ENCODE results near the gene MED8.

The MED8 gene

DNA sequence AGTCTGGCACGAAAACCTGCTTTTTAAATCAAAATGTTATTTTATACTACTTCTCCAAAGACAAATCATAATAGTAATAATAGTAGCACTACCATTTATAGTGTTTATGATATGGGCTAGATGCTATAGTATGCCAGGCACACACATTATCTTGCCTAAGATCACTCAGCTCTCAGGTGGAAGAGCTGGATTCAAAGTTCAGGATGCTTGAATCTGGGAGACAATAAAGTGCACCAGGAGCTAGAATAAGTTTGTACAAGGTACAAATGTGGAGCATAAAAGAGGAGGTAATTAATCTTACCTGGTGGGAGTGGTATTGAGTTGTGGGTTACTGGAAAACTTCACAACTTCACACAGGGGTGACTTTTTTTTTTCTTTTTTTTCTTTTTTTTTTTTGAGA is 11.8 kb downstream of the MED8 start:
- TF ChIP-seq, protein P1, sequence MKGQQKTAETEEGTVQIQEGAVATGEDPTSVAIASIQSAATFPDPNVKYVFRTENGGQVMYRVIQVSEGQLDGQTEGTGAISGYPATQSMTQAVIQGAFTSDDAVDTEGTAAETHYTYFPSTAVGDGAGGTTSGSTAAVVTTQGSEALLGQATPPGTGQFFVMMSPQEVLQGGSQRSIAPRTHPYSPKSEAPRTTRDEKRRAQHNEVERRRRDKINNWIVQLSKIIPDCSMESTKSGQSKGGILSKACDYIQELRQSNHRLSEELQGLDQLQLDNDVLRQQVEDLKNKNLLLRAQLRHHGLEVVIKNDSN (IDR thresholded peaks at IDR 0.05), result no peak
- no peak for TF ChIP-seq EGR1 (IDR thresholded peaks at IDR 0.05)
- TF ChIP-seq YY1 (IDR thresholded peaks at IDR 0.05; ENCODE audit: low read depth), result no peak
- TF ChIP-seq ZBTB7A (IDR thresholded peaks at IDR 0.05; ENCODE audit: low read depth), result no peak
- TF ChIP-seq TAF1 (IDR thresholded peaks at IDR 0.05; ENCODE audit: low read depth), result no peak
- no peak for TF ChIP-seq NFIC (IDR thresholded peaks at IDR 0.05)
- no peak for TF ChIP-seq TCF12 (IDR thresholded peaks at IDR 0.05; ENCODE audit: low read depth)
- TF ChIP-seq CREB1 (IDR thresholded peaks at IDR 0.05; ENCODE audit: low read depth), result no peak
- TF ChIP-seq, protein P2, sequence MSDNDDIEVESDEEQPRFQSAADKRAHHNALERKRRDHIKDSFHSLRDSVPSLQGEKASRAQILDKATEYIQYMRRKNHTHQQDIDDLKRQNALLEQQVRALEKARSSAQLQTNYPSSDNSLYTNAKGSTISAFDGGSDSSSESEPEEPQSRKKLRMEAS (IDR thresholded peaks at IDR 0.05), result no peak
- no peak for TF ChIP-seq EP300 (IDR thresholded peaks at IDR 0.05; ENCODE audit: borderline replicate concordance)
- TF ChIP-seq, protein P3, sequence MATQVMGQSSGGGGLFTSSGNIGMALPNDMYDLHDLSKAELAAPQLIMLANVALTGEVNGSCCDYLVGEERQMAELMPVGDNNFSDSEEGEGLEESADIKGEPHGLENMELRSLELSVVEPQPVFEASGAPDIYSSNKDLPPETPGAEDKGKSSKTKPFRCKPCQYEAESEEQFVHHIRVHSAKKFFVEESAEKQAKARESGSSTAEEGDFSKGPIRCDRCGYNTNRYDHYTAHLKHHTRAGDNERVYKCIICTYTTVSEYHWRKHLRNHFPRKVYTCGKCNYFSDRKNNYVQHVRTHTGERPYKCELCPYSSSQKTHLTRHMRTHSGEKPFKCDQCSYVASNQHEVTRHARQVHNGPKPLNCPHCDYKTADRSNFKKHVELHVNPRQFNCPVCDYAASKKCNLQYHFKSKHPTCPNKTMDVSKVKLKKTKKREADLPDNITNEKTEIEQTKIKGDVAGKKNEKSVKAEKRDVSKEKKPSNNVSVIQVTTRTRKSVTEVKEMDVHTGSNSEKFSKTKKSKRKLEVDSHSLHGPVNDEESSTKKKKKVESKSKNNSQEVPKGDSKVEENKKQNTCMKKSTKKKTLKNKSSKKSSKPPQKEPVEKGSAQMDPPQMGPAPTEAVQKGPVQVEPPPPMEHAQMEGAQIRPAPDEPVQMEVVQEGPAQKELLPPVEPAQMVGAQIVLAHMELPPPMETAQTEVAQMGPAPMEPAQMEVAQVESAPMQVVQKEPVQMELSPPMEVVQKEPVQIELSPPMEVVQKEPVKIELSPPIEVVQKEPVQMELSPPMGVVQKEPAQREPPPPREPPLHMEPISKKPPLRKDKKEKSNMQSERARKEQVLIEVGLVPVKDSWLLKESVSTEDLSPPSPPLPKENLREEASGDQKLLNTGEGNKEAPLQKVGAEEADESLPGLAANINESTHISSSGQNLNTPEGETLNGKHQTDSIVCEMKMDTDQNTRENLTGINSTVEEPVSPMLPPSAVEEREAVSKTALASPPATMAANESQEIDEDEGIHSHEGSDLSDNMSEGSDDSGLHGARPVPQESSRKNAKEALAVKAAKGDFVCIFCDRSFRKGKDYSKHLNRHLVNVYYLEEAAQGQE (IDR thresholded peaks at IDR 0.05; ENCODE audit: low read depth), result no peak
- no peak for TF ChIP-seq TEAD4 (IDR thresholded peaks at IDR 0.05)
- no peak for TF ChIP-seq FOXM1 (IDR thresholded peaks at IDR 0.05; ENCODE audit: borderline replicate concordance, low read depth)
- no peak for TF ChIP-seq CEBPB (IDR thresholded peaks at IDR 0.05)
- no peak for TF ChIP-seq RAD21 (IDR thresholded peaks at IDR 0.05; ENCODE audit: low read depth)

DNA sequence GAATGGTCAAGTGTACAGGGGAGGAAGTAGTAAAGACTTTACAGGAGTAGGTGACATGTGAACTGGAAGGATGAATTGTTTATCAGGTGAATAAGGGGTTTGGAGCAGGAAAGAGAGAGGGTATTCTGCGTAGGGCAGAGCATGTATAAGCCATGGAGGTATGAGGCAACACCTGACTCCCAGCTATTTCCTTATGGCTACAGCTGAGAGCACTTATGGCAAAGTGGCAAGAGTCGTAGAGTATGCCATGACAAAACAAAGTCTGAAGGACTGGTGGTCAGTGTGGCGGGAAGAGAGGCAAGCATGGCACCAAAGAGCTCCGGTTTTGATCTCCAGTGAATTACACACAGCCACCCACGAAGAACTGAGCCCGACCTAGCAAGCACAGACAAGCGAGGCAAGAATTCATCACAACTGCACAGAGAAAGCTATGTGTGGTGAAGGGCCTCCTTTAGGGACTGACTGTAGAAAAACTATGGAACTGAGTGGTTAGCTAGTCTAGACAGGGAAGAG is 12.8 kb downstream of the MED8 start:
- TF ChIP-seq TAF1 (IDR thresholded peaks at IDR 0.05; ENCODE audit: low read depth) (no peak), ZBTB7A (IDR thresholded peaks at IDR 0.05; ENCODE audit: low read depth) (no peak), CEBPB (IDR thresholded peaks at IDR 0.05) (no peak), FOXM1 (IDR thresholded peaks at IDR 0.05; ENCODE audit: borderline replicate concordance, low read depth) (no peak), EP300 (IDR thresholded peaks at IDR 0.05; ENCODE audit: borderline replicate concordance) (no peak)

DNA sequence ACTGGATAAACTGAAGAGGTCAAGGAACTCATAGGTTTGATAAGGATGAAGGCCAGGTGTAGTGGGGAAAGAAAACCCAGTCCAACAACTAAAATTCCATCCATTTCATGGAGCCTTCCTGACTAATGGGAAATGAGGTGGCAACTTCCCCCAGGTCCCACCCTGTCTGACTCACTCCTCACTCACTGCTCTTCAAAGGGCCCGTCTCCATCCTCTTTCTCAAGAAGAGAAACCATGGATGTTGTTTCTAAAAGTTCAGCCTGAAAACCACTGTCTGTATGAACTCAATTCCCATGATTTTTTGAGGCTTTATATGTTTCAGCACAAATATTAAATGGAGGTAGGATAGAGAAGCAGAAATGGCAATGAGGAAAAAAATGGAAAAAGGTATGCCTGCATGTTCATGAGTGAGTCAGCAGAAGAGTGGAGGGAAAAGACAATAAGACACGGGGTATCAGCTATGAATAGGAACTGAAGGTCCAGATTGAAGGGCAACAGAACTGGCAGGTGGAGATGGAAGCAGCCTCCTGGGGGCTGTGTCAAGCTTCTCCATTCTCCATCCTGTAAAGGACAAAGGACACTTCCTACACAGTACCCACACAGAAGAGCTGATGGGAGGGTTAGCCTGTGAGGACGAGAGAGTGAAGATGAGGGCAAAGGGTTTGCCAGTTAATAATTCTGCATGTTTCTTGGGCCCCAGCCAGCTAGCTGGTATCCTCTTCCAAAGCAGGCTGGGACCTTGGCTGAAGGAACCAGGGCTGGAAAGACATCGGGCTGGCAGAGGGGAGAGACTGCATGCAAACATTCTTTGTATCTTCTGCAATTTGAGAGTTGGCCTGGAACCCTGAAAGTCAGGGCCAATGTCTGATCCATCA is 16.3 kb downstream of the MED8 start:
- TF ChIP-seq ZBTB7A (IDR thresholded peaks at IDR 0.05; ENCODE audit: low read depth), result no peak
- TF ChIP-seq RAD21 (IDR thresholded peaks at IDR 0.05; ENCODE audit: low read depth), result no peak
- no peak for TF ChIP-seq YY1 (IDR thresholded peaks at IDR 0.05; ENCODE audit: low read depth)
- TF ChIP-seq FOXM1 (IDR thresholded peaks at IDR 0.05; ENCODE audit: borderline replicate concordance, low read depth), result no peak
- TF ChIP-seq CREB1 (IDR thresholded peaks at IDR 0.05; ENCODE audit: low read depth), result no peak
- TF ChIP-seq CEBPB (IDR thresholded peaks at IDR 0.05), result no peak
- TF ChIP-seq, protein P1 (IDR thresholded peaks at IDR 0.05), result no peak
- no peak for TF ChIP-seq EP300 (IDR thresholded peaks at IDR 0.05; ENCODE audit: borderline replicate concordance)
- no peak for TF ChIP-seq TAF1 (IDR thresholded peaks at IDR 0.05; ENCODE audit: low read depth)
- TF ChIP-seq, protein P3 (IDR thresholded peaks at IDR 0.05; ENCODE audit: low read depth), result no peak
- TF ChIP-seq, protein P2 (IDR thresholded peaks at IDR 0.05), result no peak
- TF ChIP-seq TEAD4 (IDR thresholded peaks at IDR 0.05), result no peak
- no peak for TF ChIP-seq EGR1 (IDR thresholded peaks at IDR 0.05)
- TF ChIP-seq NFIC (IDR thresholded peaks at IDR 0.05), result no peak
- TF ChIP-seq TCF12 (IDR thresholded peaks at IDR 0.05; ENCODE audit: low read depth), result no peak

DNA sequence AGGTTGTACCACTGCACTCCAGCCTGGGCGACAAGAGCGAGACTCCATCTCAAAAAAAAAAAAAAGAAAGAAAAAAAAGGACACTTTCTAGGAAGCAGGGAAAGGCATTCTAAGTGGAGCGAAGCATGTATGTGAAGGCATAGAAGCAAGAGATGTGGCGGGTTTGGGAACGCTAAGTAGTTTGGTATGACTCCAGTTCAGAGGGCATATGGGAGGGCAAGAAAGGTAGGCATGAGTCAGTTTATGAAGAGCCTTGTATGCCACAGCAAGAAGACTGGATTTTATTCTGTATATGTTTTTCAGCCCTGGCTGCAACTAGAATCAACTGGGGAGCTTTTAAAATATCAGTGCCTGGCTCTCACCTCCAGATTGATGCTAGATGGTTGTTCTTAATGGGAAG is 17.4 kb downstream of the MED8 start:
- no peak for TF ChIP-seq TAF1 (IDR thresholded peaks at IDR 0.05; ENCODE audit: low read depth)
- TF ChIP-seq EP300 (IDR thresholded peaks at IDR 0.05; ENCODE audit: borderline replicate concordance), result no peak
- no peak for TF ChIP-seq ZBTB7A (IDR thresholded peaks at IDR 0.05; ENCODE audit: low read depth)
- TF ChIP-seq, protein P1 (IDR thresholded peaks at IDR 0.05), result no peak
- no peak for TF ChIP-seq CEBPB (IDR thresholded peaks at IDR 0.05)

DNA sequence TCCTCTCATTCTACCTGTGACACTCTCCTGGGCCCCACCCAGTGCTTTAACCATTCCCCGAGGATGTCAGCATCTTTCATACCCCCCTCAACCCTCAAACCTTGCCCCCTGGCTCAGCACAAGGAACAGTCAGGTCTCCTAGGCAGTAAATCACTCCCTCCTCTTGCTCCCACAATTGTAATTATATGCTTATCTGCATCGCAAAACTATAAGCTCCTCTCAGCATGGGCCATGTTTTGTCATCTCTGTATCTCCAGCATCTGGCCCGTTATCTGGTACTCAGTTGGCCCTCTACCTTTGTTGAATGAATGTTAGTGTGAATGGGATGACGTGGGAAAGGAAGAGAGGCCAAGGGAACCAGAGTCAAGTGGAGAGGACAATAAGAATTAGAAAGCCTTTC is 19.0 kb downstream of the MED8 start:
- TF ChIP-seq, protein P2 (IDR thresholded peaks at IDR 0.05), result no peak
- TF ChIP-seq, protein P3 (IDR thresholded peaks at IDR 0.05; ENCODE audit: low read depth), result no peak
- TF ChIP-seq CEBPB (IDR thresholded peaks at IDR 0.05), result no peak
- no peak for TF ChIP-seq EP300 (IDR thresholded peaks at IDR 0.05; ENCODE audit: borderline replicate concordance)
- no peak for TF ChIP-seq EGR1 (IDR thresholded peaks at IDR 0.05)
- no peak for TF ChIP-seq TAF1 (IDR thresholded peaks at IDR 0.05; ENCODE audit: low read depth)
- TF ChIP-seq CREB1 (IDR thresholded peaks at IDR 0.05; ENCODE audit: low read depth), result no peak
- TF ChIP-seq, protein P1 (IDR thresholded peaks at IDR 0.05), result no peak
- TF ChIP-seq FOXM1 (IDR thresholded peaks at IDR 0.05; ENCODE audit: borderline replicate concordance, low read depth), result no peak
- TF ChIP-seq YY1 (IDR thresholded peaks at IDR 0.05; ENCODE audit: low read depth), result no peak
- no peak for TF ChIP-seq RAD21 (IDR thresholded peaks at IDR 0.05; ENCODE audit: low read depth)
- TF ChIP-seq TCF12 (IDR thresholded peaks at IDR 0.05; ENCODE audit: low read depth), result no peak
- no peak for TF ChIP-seq TEAD4 (IDR thresholded peaks at IDR 0.05)
- no peak for TF ChIP-seq ZBTB7A (IDR thresholded peaks at IDR 0.05; ENCODE audit: low read depth)
- no peak for TF ChIP-seq NFIC (IDR thresholded peaks at IDR 0.05)

Measured in Ishikawa (cell line).